NT2/D1 (cell line): ENCODE measurements around the gene STK24.

Experiments
- SUZ12 ChIP-seq: IDR thresholded peaks from 2 replicates; pipeline ENCODE4 v1.6.1; 2011; ENCODE audit not compliant: insufficient read length, insufficient read depth; ENCODE audit errors: extremely low read depth
- YY1 ChIP-seq: IDR thresholded peaks from 2 replicates; pipeline ENCODE4 v1.6.1; 2011; ENCODE audit not compliant: insufficient read length, insufficient read depth
- ZNF274 ChIP-seq: IDR thresholded peaks from 2 replicates; pipeline ENCODE4 v1.6.1; 2011; ENCODE audit warnings: mild to moderate bottlenecking, low read depth, low read length

DNA sequence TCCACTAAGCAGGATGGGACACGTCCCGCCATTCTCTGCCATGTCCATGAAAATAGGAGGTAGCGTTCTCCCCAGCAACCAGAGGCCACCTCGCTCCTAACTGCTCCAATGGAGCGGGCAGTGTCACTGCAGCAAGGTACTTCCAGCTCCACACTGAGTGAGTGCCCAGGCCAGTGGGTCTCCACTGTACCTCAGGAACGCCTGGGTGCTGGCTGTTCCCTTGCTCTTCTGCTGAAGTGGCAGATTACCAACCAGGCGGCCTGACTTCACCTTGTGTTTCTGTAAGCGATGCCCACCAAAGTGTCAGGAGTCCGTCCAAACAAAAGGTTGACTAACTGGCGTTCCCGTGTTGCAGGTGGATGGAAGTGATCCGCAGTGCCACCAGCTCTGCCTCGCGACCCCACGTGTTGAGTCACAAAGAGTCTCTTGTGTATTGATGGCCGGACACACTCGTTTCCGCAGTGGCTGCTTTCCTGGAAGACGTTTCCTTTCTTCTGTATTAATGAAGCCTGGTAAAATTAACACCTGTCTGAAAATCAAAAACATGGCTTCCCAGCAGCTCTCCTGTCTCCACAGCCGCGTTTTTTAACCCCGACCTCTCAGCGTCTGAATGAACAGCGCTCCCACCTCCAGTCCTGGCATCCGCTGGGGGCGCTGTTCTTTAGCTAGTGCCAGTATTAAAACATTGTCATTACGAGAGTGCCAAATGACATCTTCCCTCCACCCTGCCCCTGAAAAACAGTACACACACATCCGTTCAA, 128.8 kb downstream of the STK24 start:
- no peak for TF ChIP-seq ZNF274
- no peak for TF ChIP-seq SUZ12
- no peak for TF ChIP-seq YY1
